Amniotic epithelial cell (primary cell): ENCODE results near the gene P2RY14.
A peak's percentile ranks its signal among the peaks of the same experiment; 100 is the strongest.
"Not testable (repeated sequence)": the region's sequence is repeated elsewhere in the genome, so short reads cannot be mapped to it uniquely, and the experiment has no call there.

Experiments
- DNase-seq: peaks from one replicate; pipeline ENCODE4 v3.0.0-alpha.2; 2010; ENCODE audit warnings: low read depth

Gene P2RY14

GRCh38 chr3:151259664-151260063, 18.7 kb downstream of the P2RY14 start:
- peak; percentile 24 for DNase-seq

DNA sequence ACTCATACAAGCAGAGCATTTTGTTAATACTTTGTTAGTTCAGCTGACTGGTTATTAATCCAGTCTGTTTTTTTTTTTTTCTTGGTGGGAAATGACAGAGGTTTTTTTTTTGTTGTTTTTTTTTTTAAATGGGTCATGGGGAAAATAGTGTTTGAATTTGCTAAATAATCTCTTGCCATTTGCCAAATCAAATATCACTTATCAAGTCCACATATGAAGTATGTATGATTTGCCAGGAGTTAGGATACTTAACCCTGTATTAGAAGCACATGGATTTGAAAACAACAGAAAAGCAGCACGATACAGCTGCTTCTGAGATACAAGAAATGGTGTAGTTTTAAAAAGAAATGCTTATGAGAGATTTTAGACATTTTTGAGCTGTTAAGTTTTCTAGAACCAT, 21.6 kb downstream of the P2RY14 start:
- no peak for DNase-seq

DNA sequence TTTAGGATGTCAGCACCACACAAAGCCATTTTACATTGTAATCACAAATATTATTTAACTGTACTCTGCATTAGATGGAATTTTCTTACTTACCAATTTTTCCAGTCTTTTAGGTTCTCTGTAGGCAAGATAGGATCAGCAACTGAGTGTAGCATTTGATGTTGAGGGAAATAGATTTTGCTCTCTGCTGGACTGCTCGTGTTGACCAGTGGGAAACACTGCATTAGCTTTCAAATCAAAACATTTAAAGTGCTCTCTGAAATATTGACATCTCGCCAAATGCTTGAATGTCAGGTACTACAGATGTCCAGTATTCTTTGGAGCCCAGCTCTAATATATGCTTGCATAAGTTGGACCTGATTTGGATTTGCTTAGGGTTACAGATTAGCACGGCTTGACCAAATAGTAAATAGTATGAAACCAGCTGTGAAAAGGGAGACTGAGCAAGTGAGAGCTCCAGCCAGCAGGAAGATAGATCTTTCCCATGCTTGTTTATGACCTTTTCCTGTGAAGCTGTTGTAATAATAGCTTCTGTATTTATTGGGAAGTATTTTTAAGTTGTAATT, 29.5 kb downstream of the P2RY14 start:
- DNase-seq, result no peak

DNA sequence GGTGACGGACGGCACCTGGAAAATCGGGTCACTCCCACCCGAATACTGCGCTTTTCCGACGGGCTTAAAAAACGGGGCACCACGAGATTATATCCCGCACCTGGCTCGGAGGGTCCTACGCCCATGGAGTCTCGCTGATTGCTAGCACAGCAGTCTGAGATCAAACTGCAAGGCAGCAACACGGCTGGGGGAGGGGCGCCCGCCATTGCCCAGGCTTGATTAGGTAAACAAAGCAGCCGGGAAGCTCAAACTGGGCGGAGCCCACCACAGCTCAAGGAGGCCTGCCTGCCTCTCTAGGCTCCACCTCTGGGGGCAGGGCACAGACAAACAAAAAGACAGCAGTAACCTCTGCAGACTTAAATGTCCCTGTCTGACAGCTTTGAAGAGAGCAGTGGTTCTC, 36.3 kb downstream of the P2RY14 start:
- DNase-seq, result not testable (repeated sequence)

DNA sequence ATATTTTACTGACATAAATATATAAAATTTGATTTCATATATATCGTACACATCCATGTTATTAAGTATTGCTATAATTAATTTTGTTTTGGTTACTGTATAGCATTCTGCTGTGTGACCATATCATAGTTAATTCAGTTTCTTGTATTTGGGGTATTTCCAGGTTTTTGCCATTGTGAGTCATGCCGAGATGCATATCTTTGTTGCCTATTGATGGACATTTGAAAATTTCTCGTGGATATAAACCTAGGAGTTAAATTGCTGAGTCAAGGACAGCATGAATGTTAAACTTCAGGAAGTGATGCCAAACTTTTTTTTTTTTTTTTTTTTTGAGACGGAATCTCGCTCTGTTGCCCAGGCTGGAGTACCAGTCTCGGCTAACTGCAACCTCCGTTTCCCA, 41.6 kb downstream of the P2RY14 start:
- no peak for DNase-seq

GRCh38 chr3:151236316-151236715, 42.0 kb downstream of the P2RY14 start:
- peak; percentile 27 for DNase-seq

DNA sequence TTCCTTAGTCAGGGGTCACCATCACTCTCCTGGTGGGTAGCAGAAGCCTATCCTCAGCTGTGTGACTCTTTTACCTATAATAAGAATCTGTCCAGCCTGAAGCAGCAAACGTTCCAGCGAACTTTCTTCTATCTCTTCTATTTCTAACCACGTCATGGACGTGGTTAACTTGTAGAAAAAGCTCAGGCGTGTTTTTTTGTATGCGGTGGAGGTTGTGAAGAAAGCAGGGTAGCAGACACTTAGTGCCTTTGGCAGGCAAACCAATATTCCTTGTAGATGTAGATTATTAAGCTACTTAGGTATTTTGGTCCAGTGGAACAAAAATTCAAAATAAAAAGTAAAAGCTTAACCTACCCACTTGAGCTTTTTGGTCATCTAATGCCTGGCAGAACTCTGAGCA, 43.5 kb downstream of the P2RY14 start:
- no peak for DNase-seq

- no peak for DNase-seq
Observed at GRCh38 chr3:151232991-151233390, 45.4 kb downstream of the P2RY14 start.

DNA sequence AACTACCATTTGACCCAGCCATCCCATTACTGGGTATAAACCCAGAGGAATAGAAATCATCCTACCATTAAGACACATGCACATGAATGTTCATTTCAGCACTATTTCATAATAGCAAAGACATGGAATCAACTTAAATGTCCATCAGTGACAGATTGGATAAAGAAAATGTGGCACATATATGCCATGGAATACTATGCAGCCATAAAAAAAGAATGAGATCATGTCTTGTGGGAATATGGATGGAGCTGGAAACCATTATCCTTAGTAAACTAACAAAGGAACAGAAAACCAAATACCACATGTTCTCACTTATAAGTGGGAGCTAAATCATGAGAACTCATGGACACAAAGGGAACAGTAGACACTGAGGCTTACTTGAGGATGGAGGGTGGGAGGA, 45.9 kb downstream of the P2RY14 start:
- DNase-seq, result not testable (repeated sequence)

DNA sequence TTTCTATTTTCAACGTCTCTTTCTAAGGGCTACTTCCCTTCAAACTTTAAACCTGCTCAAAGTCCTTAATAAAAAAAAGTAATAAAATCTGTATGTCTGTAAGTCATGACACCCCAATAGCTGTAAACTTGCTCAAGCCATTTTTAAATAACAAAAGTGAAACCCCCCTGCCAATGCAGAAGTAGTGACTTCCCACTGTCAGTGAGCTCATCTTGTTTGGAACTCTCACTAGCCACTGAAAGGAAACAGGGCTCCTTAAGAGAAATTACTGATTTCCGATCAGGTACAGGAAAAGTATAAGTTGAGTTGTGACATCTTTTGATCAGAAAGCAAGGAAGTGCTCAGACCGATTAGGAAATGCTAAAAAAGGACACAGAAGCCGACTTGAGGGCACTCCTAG, 47.7 kb downstream of the P2RY14 start:
- no peak for DNase-seq

DNA sequence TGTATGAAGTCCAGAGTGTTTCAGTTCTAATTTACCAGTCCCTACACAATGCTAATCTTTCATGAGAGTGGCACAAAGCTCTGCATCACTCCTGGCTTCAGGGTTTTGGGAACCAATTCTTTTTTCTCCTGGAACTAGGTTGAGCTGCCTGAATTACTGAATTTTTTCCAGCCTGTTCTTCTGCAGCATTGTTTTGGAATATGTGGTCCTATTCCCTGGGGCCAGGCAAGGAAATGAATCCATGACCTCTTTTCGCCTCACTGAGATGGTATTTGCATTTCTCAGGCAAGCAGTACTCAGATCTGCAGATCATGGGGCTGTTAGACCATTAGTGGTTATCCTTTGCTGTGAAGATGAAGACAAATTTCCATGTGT, 49.7 kb downstream of the P2RY14 start:
- peak; percentile 65 for DNase-seq

GRCh38 chr3:151227807-151228665, 50.3 kb downstream of the P2RY14 start:
- DNase-seq, result peak; percentile 87

DNA sequence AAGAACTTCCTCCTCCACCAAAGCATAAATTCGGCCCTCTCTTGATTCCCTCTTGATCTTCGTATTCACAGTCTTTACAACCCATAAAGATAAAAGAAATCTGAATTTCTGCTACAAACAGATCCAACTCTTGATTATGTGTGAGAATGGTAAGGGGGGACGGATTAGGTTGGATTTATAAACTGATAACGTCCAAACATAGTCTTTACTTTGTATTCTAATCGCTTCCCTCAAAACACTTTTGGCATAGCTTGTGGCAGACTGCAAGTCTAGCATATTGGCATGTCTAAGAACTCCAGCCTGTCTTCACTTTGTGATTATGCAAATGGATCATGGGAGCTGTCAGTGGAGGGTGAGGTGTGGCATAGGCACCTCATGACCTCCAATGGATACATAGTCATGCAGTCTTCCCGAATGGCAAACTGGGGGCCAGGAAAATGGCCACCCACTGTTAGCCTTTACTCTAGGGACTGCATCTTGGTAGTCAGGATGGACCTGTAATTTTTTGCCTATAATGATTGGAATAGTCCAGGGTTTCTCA, 51.0 kb downstream of the P2RY14 start:
- no peak for DNase-seq

DNA sequence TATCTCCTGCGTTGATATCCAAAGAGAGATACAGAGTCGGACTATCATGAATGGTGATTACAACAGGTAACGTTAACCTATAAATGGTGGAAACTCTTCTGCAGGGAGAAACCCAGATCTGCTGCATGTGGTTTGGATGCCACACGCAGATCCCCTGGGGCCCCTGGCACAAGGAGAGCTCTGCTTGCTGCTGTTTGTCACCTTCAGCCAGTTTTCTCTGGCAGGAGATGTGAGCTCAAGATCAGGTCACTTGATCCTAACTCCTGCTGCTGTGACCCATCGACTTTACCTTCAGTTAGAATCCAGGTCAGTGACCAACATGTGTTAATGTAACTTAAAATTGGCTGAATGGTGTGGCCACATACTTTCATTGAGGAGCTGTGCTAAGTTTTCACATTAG, 51.5 kb downstream of the P2RY14 start:
- DNase-seq, result no peak

GRCh38 chr3:151226088-151226563, 52.2 kb downstream of the P2RY14 start:
- DNase-seq, result peak; percentile 82

GRCh38 chr3:151225040-151225975, 53.0 kb downstream of the P2RY14 start:
- no peak for DNase-seq

- DNase-seq, result no peak
Observed at GRCh38 chr3:151224268-151224866, 54.0 kb downstream of the P2RY14 start.

DNA sequence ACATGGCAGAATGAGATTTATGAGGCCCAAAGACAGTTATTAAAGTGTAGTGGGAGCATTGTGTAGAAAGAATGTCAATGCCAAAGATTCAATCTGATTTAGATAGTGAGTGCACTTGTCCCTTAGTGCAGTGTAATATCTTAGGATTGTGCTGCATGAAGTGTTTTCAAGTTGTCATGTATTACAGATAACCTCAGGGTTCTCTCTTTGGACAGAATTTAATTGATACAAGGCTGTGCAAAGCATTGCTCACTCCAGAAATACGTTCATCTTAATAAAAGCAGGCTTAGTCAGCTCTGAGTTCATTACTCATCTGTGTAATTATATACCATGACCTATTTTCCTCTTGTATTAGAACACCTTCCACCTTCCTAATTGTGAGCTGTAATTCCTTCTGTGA, 59.3 kb downstream of the P2RY14 start:
- DNase-seq, result peak; percentile 76

DNA sequence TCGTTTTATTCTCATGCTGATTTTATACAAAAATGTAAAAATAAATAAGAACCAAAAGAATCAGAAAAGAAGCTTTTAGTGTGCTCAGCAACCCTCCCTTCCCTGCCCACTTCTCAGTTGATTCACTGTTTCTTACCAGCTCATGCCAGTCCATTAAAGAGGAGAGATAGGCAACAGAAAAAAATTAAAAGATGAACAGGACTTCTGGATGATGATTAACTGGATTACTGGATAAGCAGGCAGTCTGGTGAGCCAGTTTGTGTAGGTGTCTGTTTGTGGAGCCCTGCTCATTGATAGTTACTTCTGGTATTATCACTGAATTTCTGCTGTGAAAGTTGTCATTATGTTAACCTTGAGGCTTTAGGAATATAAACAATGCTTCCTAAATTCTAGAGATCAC, 60.2 kb downstream of the P2RY14 start:
- DNase-seq, result no peak

GRCh38 chr3:151216641-151217607, 61.4 kb downstream of the P2RY14 start:
- peak; percentile 82 for DNase-seq

DNA sequence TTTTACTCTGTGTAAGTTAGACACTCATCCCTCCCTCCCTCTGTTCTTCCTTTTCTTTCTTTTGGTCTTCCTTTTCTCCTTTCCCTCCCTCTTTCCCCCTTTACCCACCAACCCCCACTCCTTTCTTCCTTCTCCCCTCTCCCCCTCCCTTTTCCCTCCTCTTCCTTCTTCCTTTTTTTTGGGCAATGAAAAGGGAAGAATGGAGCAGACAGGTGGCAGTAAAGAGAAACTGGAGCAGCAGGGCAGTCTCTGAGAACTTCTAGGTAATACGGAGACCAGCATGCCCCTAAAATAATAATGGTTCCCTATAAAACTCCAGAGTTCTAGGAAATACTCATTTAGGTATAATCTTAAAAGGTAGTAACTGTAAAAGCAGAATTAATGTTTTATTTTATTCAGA, 63.9 kb downstream of the P2RY14 start:
- DNase-seq, result no peak
